ENCODE data around the gene RAB8B.

The RAB8B gene

DNA sequence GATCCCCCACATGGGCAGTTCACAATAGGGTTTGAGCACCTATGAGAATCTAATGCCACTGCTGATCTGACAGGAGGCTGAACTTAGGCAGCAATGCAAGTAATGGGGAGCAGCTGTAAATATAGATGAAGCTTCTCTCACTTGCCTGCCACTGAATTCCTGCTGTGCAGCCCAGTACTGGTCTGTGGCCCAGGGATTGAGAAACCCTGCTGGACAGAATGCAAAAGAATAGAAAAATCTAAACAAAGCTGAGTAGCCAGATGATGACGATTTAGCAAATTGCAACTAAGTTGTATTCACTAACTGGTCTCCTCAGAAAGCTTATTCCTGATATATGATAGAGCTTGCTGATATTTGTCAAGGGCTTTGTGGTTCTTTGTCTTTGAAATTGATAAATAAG lies 53.7 kb downstream of the RAB8B start:
- peak; percentile 90 for DNase-seq (ENCODE audit: low read depth)
- no peak overlapping the region for H3K4me3 ChIP-seq (ENCODE audit: low read depth, low read length)
- TF ChIP-seq, protein P1, sequence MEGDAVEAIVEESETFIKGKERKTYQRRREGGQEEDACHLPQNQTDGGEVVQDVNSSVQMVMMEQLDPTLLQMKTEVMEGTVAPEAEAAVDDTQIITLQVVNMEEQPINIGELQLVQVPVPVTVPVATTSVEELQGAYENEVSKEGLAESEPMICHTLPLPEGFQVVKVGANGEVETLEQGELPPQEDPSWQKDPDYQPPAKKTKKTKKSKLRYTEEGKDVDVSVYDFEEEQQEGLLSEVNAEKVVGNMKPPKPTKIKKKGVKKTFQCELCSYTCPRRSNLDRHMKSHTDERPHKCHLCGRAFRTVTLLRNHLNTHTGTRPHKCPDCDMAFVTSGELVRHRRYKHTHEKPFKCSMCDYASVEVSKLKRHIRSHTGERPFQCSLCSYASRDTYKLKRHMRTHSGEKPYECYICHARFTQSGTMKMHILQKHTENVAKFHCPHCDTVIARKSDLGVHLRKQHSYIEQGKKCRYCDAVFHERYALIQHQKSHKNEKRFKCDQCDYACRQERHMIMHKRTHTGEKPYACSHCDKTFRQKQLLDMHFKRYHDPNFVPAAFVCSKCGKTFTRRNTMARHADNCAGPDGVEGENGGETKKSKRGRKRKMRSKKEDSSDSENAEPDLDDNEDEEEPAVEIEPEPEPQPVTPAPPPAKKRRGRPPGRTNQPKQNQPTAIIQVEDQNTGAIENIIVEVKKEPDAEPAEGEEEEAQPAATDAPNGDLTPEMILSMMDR (conservative IDR thresholded peaks at IDR 0.05; ENCODE audit: low read depth, low read length): peak; percentile 47

DNA sequence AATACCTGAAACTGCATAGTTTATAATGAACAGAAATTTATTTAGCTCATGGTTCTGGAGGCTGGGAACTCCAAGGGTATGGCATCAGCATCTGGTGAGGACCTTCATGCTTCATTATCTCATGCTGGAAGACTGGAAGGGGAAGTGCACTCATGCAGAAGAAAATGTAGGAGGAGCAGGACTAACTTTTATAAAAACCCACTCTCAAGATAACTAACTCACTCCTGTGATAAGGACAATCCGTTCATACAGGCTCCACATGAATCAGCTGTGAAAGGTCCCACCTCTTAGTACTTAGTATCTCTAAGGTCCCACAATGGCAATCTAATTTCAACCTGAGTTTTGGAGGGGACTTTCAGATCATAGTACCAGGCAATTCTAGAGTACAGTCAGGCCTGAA lies 54.4 kb downstream of the RAB8B start:
- H3K4me3 ChIP-seq (ENCODE audit: low read depth, low read length): no peak overlapping the region
- TF ChIP-seq, protein P1 (conservative IDR thresholded peaks at IDR 0.05; ENCODE audit: low read depth, low read length): no peak
- DNase-seq (ENCODE audit: low read depth): no peak

DNA sequence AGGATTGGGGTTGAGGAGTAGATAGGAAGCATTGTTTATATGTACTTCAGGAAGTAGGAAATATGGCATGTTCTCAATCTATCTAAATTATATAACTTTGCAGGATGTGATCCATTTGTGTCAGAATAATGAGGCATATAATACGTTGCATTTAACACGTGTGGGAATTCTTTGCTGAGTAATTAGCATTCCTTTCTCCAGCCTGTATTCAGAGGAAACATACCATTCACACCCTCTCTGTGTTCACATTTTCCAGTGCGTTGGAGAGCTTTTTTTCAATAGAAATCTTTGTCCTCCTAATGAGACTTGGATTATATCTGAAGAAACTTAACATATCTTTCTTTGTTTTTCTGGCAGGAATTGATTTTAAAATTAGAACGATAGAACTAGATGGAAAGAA lies 55.0 kb downstream of the RAB8B start:
- TF ChIP-seq, protein P1 (conservative IDR thresholded peaks at IDR 0.05; ENCODE audit: low read depth, low read length): no peak
- no peak overlapping the region for H3K4me3 ChIP-seq (ENCODE audit: low read depth, low read length)
- DNase-seq (ENCODE audit: low read depth): peak; percentile 76

DNA sequence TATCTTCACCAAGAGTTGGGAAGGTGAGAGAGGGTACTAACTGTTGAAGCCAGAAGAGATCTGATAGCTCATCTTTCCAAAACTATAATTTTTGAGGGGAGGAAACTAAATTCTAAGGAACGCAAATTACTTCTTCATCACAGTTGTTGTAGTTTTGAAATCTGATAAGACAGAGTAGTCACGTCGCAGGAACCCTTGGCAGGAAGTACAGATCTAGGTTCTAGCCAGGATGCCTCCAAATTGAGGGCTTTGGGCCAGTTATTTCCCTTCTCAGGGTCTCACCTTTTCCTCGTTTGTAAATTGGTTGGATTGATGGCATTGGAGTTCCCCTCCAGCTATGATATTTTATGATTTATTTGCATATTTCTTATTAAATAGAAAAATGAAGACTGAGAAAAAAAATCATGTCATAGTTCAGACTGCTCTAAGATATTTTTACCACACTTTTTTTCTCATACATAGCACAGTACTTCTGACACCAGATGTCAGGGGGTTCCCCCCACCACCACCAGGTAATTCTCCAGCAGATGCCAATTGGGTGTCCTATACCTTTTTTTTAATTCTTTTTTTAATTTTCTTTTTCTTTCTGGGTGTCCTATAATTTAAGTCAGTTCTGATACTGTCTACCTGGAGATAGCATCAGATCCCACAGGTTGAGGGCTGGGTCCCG lies 55.7 kb downstream of the RAB8B start:
- TF ChIP-seq, protein P1 (conservative IDR thresholded peaks at IDR 0.05; ENCODE audit: low read depth, low read length): no peak
- no peak overlapping the region for H3K4me3 ChIP-seq (ENCODE audit: low read depth, low read length)
- DNase-seq (ENCODE audit: low read depth): peak; percentile 57

DNA sequence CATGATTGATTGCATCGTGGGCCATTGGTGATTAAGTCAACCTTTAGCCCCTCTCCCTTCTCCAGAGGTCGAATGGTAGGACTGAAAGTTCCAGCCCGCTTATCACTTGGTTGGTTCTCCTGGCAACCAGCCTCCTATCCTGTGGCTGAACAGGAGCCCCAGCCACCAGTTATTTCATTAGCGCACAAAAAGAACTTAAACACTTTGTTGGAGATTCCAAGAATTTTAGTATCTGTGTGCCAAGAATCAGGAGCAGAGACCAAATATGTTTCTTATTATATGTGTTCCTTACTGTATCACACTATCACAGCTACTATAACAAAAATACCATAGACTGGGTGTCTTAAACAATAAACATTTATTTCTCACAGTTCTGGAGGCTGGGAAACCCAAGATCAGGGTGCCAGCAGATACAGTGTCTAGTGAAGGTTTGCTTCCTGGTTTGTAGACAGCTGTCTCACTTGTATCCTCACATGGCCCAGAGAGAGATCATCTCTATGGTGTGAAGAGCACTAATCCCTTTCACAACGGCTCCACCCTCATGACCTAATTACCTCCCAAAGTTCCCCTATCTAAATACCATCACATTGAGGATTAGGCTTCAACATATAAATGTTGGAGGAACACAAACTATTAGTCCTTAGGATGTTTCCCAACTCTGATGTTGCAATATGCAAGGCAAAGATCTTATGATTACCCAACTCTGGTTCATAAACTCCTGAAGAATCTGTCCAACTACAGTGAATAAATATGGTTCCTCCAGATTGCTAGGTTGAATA lies 57.5 kb downstream of the RAB8B start:
- TF ChIP-seq, protein P1 (conservative IDR thresholded peaks at IDR 0.05; ENCODE audit: low read depth, low read length): no peak
- no peak overlapping the region for H3K4me3 ChIP-seq (ENCODE audit: low read depth, low read length)
- peak; percentile 97 for DNase-seq (ENCODE audit: low read depth)

DNA sequence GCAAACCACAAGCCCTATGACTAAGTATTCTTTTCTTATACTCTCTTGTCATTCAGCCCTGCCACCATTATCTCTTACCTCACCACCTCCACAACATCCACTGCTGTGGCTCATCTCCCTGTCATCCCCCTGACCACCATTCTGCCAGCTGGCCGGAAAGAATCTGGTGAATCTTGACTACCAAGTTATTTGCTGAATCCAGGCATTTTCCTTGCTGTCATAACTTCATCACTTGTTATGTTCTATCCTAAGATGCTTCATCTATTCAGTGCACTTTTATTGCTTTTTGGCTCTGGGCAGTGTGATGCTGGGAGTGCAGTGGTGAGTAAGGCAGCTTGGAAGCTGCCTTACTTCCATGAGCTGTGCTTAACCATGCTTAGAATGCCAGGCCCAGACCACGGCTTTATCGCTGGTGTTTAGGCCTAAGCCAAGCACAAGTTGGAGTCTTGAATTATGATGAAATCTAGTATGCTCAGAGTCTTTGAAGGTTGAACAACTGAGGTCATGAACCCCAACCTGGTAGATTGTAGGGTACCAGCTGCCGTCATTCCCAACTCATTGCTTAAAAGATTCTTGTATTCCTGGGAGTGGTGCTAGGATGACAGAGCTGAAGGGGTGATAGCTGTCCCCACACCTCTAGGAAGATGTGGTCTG lies 61.0 kb downstream of the RAB8B start:
- TF ChIP-seq, protein P1 (conservative IDR thresholded peaks at IDR 0.05; ENCODE audit: low read depth, low read length): no peak
- H3K4me3 ChIP-seq (ENCODE audit: low read depth, low read length): no peak overlapping the region
- DNase-seq (ENCODE audit: low read depth): peak; percentile 93
